ENCODE measurements around the gene PLIN5. TPM values are rescaled to one million over a fixed set of nuclear protein-coding genes. Genes with fewer than 3 reads are reported as not detected.

PLIN5 gene
- total RNA-seq, 2 donors from 2014 or later: 72.9 to 132 TPM

GRCh38 chr19:4504297-4504701 lies 30.7 kb downstream of the PLIN5 start:
- Histone ChIP-seq H3K9me3 (no peaks in the 10 kb centered on the region), H3K27me3 (no peaks in the 10 kb centered on the region), H3K4me3 (no peak overlapping the region), H3K4me1 (no peaks in the 10 kb centered on the region), H3K36me3 (replicated peaks in 1 of 2; ENCODE audit: insufficient read depth in 1 of 2, low read depth in 2 of 2) (peaks cover 0 to 2% of the 10 kb centered on the region in 2 donors), H3K27ac (no peak overlapping the region)
- ATAC-seq: no peak
- DNase-seq: no peak
- intact Hi-C loops (cut with DNase I): no loop called here
- 90% methylated on average over 21 of the region's 23 CpGs; no CpG with 5 or more reads in 1 of the 2 donors for WGBS, 2 donors
- TF ChIP-seq POLR2A (IDR thresholded peaks at IDR 0.05): no peak
- no peak for TF ChIP-seq CTCF (IDR thresholded peaks at IDR 0.05)

DNA sequence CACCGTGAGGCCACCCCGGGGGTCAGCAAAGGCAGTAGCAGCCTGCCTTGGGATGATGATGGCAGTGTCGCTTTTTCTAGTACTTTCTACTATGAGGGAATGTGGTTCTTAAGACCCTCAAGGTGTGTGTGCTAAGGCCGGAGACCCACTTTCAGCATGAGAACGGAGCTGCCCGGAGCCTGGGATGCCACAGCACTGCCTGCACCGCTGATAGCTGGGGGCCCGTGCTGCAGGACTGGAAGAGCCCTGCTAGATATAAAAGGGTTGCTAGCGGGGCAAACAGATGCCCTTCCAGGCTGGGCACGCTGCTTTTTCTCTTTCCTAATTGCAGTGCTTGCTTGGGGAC lies 31.2 kb downstream of the PLIN5 start:
- Histone ChIP-seq H3K4me1 (no peaks in the 10 kb centered on the region), H3K36me3 (replicated peaks in 1 of 2; ENCODE audit: insufficient read depth in 1 of 2, low read depth in 2 of 2) (peaks cover 0 to 2% of the 10 kb centered on the region in 2 donors), H3K27me3 (no peaks in the 10 kb centered on the region), H3K27ac (no peak overlapping the region), H3K4me3 (no peak overlapping the region), H3K9me3 (no peaks in the 10 kb centered on the region)
- intact Hi-C loops (cut with DNase I): no loop called here
- DNase-seq (no peak), ATAC-seq (no peak)
- WGBS, 2 donors: 90 to 95% methylated on average over 7 to 10 of the region's 10 CpGs
- TF ChIP-seq POLR2A (IDR thresholded peaks at IDR 0.05) (no peak), CTCF (IDR thresholded peaks at IDR 0.05) (no peak)

- Histone ChIP-seq H3K27me3 (no peaks in the 10 kb centered on the region), H3K27ac (no peak overlapping the region), H3K36me3 (replicated peaks in 1 of 2; ENCODE audit: insufficient read depth in 1 of 2, low read depth in 2 of 2) (peaks cover 0 to 2% of the 10 kb centered on the region in 2 donors), H3K4me3 (no peak overlapping the region), H3K9me3 (no peaks in the 10 kb centered on the region), H3K4me1 (no peaks in the 10 kb centered on the region)
- intact Hi-C loops (cut with DNase I): no loop called here
- ATAC-seq (no peak), DNase-seq (no peak)
- TF ChIP-seq CTCF (IDR thresholded peaks at IDR 0.05): no peak
- TF ChIP-seq POLR2A (IDR thresholded peaks at IDR 0.05): no peak
- 74 to 91% methylated on average over 5 to 20 of the region's 25 CpGs for WGBS, 2 donors
Observed at GRCh38 chr19:4503132-4503824, 31.7 kb downstream of the PLIN5 start.

DNA sequence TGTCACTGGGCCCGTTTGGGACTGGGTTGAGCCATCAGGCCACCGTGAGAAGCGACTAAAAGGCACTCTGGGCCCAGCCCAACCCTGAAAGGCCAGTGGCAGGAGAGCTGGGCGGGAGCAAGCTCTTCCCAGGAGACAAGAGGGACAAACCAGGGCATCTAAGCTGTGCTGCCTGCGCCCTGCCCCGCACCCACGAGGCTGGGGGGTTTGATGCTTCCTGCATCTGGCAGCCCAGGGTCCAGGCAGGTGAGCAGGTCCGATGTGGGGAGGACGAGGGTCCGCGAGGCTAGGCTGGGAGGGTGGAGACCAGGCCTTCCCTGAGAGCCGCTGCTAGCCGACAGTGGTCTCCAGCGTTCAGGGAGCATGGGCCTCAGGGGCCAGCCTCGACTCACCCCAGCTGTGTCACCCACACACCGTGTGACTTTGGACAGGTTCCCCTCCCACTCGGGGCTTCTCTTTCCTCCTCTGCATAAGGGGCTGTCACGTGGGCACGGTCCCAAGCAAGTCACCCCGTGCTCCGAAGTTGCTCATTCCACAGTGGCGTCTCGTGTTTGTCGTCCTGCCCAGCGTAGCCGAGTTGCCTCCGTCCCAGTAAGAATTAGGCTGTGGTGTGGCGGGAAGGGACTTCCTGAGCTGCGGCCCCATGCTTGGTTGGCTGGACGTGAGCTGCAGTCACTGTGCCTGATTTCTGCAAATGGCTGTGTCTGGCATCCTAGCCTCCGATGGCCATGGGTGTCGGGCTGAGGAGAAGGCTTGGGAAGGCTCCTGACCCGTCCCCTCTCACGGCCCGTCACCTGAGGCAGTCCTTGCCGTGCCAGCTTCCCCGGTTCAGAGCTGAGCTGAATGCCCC lies 32.5 kb downstream of the PLIN5 start:
- Histone ChIP-seq H3K4me1 (no peaks in the 10 kb centered on the region), H3K4me3 (no peak overlapping the region), H3K27me3 (no peaks in the 10 kb centered on the region), H3K36me3 (replicated peaks in 1 of 2; ENCODE audit: insufficient read depth in 1 of 2, low read depth in 2 of 2) (peaks cover 0 to 4% of the 10 kb centered on the region in 2 donors), H3K9me3 (no peaks in the 10 kb centered on the region), H3K27ac (no peak overlapping the region)
- DNase-seq: no peak
- intact Hi-C loops (cut with DNase I): no loop called here
- TF ChIP-seq POLR2A (IDR thresholded peaks at IDR 0.05) (no peak), CTCF (IDR thresholded peaks at IDR 0.05) (no peak)
- WGBS, 2 donors: 82 to 91% methylated on average over 23 to 28 of the region's 37 CpGs
- ATAC-seq: no peak
